Measurements from ENCODE around the gene TFDP1. TPM values are rescaled to one million over a fixed set of nuclear protein-coding genes. Genes with fewer than 3 reads are reported as not detected.

The TFDP1 gene
- total RNA-seq, 4 donors from 2014 or later = 24.3 to 164 (median 49.1) TPM

DNA sequence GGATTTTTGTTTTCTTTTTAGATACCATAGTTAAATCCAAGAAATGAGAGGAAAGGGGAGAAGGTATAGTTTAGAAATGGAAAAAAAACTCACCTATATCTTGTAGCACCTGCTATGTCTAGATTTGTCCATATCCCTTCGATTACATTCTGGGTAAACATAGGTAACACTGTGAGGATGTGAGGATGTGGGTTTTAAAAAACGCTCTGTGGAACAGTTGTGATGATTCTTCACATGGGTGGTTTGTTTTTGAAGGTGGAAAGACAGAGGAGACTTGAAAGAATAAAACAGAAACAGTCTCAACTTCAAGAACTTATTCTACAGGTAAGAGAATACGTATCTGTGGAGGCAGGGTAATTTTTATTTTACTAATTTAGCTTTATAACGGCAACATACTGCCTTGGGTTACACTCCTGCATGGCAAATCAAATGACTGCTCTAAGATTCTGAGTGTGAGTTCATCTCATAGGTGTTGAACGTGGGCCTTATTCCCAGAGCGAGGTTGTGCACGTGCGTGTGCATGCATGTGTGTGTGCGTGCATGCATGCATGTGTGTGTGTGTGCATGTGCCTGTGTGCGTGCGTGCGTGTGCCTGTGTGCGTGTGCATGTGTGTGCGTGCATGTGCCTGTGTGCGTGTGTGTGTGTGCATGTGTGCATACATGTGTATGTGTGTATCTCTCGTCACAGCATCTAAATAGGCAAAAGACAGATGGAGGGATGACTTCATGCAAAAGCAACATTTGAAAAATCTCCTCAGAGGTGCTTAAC, 49.9 kb downstream of the TFDP1 start:
- in situ Hi-C loops (cut with MboI; ENCODE audit: low pct_ligation_motif_present in 1 of 4, low pct_unique_long_range_greater_than_20kb in 1 of 4, low sequenced_read_pairs in 3 of 4) = no loop called here
- Histone ChIP-seq H3K27ac (no peak overlapping the region), H3K36me3 (peaks cover 0 to 49% (median 22%) of the 10 kb centered on the region in 4 donors), H3K9me3 (no peaks in the 10 kb centered on the region), H3K4me3 (no peak overlapping the region), H3K27me3 (no peaks in the 10 kb centered on the region), H3K4me1 (no peaks in the 10 kb centered on the region)
- DNase-seq = no peak
- TF ChIP-seq EP300 (IDR thresholded peaks at IDR 0.05; ENCODE audit: low read depth) (no peak), POLR2AphosphoS5 (IDR thresholded peaks at IDR 0.05) (no peak), POLR2A (IDR thresholded peaks at IDR 0.05) (no peak)
- TF ChIP-seq, protein P1, sequence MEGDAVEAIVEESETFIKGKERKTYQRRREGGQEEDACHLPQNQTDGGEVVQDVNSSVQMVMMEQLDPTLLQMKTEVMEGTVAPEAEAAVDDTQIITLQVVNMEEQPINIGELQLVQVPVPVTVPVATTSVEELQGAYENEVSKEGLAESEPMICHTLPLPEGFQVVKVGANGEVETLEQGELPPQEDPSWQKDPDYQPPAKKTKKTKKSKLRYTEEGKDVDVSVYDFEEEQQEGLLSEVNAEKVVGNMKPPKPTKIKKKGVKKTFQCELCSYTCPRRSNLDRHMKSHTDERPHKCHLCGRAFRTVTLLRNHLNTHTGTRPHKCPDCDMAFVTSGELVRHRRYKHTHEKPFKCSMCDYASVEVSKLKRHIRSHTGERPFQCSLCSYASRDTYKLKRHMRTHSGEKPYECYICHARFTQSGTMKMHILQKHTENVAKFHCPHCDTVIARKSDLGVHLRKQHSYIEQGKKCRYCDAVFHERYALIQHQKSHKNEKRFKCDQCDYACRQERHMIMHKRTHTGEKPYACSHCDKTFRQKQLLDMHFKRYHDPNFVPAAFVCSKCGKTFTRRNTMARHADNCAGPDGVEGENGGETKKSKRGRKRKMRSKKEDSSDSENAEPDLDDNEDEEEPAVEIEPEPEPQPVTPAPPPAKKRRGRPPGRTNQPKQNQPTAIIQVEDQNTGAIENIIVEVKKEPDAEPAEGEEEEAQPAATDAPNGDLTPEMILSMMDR (IDR thresholded peaks at IDR 0.05) = no peak
- intact Hi-C loops (cut with DNase I; ENCODE audit: low total_unique reads) = no loop called here
- WGBS, 2 donors (ENCODE audit: low coverage in 1 of 2) = 90 to 91% methylated on average over 9 to 16 of the region's 16 CpGs

DNA sequence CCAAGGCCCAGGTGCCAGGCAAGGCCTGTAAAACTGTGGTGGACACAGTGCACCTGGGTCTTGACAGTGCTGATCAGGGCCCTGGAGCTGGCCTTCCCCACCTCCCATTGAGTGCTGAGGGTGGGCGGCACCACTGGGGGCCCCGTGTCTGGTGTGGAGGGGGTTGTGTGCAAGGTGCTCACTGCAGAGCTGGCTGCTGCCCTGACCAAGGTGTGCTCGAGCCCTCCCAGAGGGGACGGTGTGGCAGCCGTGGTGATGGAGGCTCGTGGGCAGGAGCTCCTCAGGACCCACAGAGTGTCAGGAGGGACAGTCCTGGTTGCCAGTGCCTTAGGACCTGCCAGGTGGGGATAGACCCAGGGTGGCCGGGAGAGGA, 50.5 kb downstream of the TFDP1 start:
- peaks cover 0 to 49% (median 24%) of the 10 kb centered on the region in 4 donors for H3K36me3 ChIP-seq
- H3K4me3 ChIP-seq = no peak overlapping the region
- H3K27me3 ChIP-seq = no peaks in the 10 kb centered on the region
- H3K4me1 ChIP-seq = no peaks in the 10 kb centered on the region
- no peak for TF ChIP-seq POLR2A (IDR thresholded peaks at IDR 0.05)
- TF ChIP-seq, protein P1 (IDR thresholded peaks at IDR 0.05) = no peak
- TF ChIP-seq EP300 (IDR thresholded peaks at IDR 0.05; ENCODE audit: low read depth) = no peak
- TF ChIP-seq POLR2AphosphoS5 (IDR thresholded peaks at IDR 0.05) = no peak
- in situ Hi-C loops (cut with MboI; ENCODE audit: low pct_ligation_motif_present in 1 of 4, low pct_unique_long_range_greater_than_20kb in 1 of 4, low sequenced_read_pairs in 3 of 4) (no loop called here), intact Hi-C loops (cut with DNase I; ENCODE audit: low total_unique reads) (no loop called here)
- no peak for DNase-seq
- no peak overlapping the region for H3K27ac ChIP-seq
- 93% methylated on average over 7 of the region's 7 CpGs; no CpG with 5 or more reads in 1 of the 2 donors for WGBS, 2 donors (ENCODE audit: low coverage in 1 of 2)
- H3K9me3 ChIP-seq = no peaks in the 10 kb centered on the region

DNA sequence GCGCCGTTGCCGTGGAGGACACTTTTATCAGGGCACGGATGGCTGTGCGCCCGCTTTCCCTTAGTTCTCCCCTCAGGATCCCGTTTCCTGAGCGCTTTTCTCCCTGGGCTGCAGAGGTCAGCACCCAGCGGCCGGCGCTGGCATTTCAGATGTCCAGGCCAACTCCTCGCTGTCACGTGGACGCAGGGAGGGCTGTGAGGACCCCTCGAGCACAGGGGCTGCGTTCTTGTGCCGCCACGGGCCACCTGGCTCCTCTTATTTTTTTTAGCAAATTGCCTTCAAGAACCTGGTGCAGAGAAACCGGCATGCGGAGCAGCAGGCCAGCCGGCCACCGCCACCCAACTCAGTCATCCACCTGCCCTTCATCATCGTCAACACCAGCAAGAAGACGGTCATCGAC, 51.2 kb downstream of the TFDP1 start:
- H3K4me1 ChIP-seq = no peaks in the 10 kb centered on the region
- intact Hi-C loops (cut with DNase I; ENCODE audit: low total_unique reads) (no loop called here), in situ Hi-C loops (cut with MboI; ENCODE audit: low pct_ligation_motif_present in 1 of 4, low pct_unique_long_range_greater_than_20kb in 1 of 4, low sequenced_read_pairs in 3 of 4) (no loop called here)
- H3K36me3 ChIP-seq = peaks cover 0 to 56% (median 24%) of the 10 kb centered on the region in 4 donors
- no peak for TF ChIP-seq POLR2AphosphoS5 (IDR thresholded peaks at IDR 0.05)
- WGBS, 2 donors (ENCODE audit: low coverage in 1 of 2) = 98% methylated on average over 25 of the region's 25 CpGs; no CpG with 5 or more reads in 1 of the 2 donors
- no peaks in the 10 kb centered on the region for H3K27me3 ChIP-seq
- H3K9me3 ChIP-seq = no peaks in the 10 kb centered on the region
- no peak for DNase-seq
- no peak overlapping the region for H3K27ac ChIP-seq
- H3K4me3 ChIP-seq = no peak overlapping the region

DNA sequence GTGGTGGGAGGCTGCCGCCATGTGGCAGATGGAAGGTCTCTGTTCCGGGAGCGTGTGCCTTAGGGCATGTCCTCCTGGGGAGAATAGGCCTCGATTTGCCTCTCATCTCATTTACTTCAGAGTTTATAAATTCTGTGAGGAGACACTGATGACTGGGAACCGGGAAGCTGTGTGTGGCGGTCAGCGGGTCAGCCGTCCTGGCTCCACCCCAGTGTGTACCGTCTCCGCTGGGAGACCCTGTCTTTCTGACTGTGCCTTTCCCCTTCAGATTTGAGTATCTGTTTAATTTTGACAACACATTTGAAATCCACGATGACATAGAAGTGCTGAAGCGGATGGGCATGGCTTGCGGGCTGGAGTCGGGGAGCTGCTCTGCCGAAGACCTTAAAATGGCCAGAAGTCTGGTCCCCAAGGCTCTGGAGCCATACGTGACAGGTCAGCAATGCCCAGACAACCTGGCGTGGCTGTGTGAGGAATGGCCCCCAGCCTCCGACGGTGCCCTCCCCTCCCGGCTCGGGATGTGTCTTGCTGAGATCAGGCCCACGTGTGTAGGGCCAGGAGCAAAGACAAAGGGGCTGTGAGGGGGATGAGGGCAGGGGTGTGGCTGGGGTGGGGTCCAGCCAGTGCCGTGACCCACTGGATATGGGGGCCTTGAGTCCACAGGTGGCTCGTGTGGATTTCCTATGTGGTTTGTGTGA, 51.9 kb downstream of the TFDP1 start:
- TF ChIP-seq, protein P1 (IDR thresholded peaks at IDR 0.05) = no peak
- TF ChIP-seq POLR2A (IDR thresholded peaks at IDR 0.05) = no peak
- TF ChIP-seq EP300 (IDR thresholded peaks at IDR 0.05; ENCODE audit: low read depth) = no peak
- TF ChIP-seq POLR2AphosphoS5 (IDR thresholded peaks at IDR 0.05) = no peak
- Histone ChIP-seq H3K27ac (no peak overlapping the region), H3K4me3 (no peak overlapping the region), H3K36me3 (peaks cover 0 to 63% (median 24%) of the 10 kb centered on the region in 4 donors), H3K27me3 (no peaks in the 10 kb centered on the region), H3K9me3 (no peaks in the 10 kb centered on the region), H3K4me1 (no peaks in the 10 kb centered on the region)
- 98% methylated on average over 9 to 24 of the region's 24 CpGs for WGBS, 2 donors (ENCODE audit: low coverage in 1 of 2)
- intact Hi-C loops (cut with DNase I; ENCODE audit: low total_unique reads) = no loop called here
- in situ Hi-C loops (cut with MboI; ENCODE audit: low pct_ligation_motif_present in 1 of 4, low pct_unique_long_range_greater_than_20kb in 1 of 4, low sequenced_read_pairs in 3 of 4) = no loop called here
- DNase-seq = no peak

Data from transverse colon (tissue), 4 donors.